Stomach smooth muscle (tissue), 2 donors: ENCODE data around the gene NBPF14.
"Not testable (repeated sequence)": the region's sequence is repeated elsewhere in the genome, so short reads cannot be mapped to it uniquely, and the experiment has no call there.

ENCODE experiments used
- H3K27ac ChIP-seq: one replicate; pipeline ENCODE4 v1.7.0; 2013; ENCODE audit warnings: mild to moderate bottlenecking, low read length, inconsistent platforms
- H3K27me3 ChIP-seq, 2 donors: one replicate each; pipeline ENCODE4 v1.7.0; 2013; ENCODE audit warnings: low read length in 2 of 2; ENCODE audit not compliant: insufficient read depth in 2 of 2, control insufficient read depth in 1 of 2
- H3K36me3 ChIP-seq, 2 donors: one replicate each; pipeline ENCODE4 v1.7.0; 2013; ENCODE audit warnings: low read length in 2 of 2; ENCODE audit not compliant: control insufficient read depth in 2 of 2, insufficient read depth in 2 of 2
- H3K4me1 ChIP-seq: one replicate; pipeline ENCODE4 v1.7.0; 2013; ENCODE audit warnings: low read length; ENCODE audit not compliant: control insufficient read depth, insufficient read depth
- H3K4me3 ChIP-seq, 2 donors: one replicate each; pipeline ENCODE4 v1.7.0; 2013; ENCODE audit warnings: low read length in 2 of 2
- H3K9ac ChIP-seq, 2 donors: one replicate each; pipeline ENCODE4 v1.7.0; 2013; ENCODE audit warnings: low read length in 2 of 2, mild to moderate bottlenecking in 1 of 2
- H3K9me3 ChIP-seq, 2 donors: one replicate each; pipeline ENCODE4 v1.7.0; 2013; ENCODE audit warnings: low read length in 2 of 2; ENCODE audit not compliant: control insufficient read depth in 2 of 2
- donor health status: healthy.
- donor health status: Pancreatic carcinoma.

The NBPF14 gene, protein sequence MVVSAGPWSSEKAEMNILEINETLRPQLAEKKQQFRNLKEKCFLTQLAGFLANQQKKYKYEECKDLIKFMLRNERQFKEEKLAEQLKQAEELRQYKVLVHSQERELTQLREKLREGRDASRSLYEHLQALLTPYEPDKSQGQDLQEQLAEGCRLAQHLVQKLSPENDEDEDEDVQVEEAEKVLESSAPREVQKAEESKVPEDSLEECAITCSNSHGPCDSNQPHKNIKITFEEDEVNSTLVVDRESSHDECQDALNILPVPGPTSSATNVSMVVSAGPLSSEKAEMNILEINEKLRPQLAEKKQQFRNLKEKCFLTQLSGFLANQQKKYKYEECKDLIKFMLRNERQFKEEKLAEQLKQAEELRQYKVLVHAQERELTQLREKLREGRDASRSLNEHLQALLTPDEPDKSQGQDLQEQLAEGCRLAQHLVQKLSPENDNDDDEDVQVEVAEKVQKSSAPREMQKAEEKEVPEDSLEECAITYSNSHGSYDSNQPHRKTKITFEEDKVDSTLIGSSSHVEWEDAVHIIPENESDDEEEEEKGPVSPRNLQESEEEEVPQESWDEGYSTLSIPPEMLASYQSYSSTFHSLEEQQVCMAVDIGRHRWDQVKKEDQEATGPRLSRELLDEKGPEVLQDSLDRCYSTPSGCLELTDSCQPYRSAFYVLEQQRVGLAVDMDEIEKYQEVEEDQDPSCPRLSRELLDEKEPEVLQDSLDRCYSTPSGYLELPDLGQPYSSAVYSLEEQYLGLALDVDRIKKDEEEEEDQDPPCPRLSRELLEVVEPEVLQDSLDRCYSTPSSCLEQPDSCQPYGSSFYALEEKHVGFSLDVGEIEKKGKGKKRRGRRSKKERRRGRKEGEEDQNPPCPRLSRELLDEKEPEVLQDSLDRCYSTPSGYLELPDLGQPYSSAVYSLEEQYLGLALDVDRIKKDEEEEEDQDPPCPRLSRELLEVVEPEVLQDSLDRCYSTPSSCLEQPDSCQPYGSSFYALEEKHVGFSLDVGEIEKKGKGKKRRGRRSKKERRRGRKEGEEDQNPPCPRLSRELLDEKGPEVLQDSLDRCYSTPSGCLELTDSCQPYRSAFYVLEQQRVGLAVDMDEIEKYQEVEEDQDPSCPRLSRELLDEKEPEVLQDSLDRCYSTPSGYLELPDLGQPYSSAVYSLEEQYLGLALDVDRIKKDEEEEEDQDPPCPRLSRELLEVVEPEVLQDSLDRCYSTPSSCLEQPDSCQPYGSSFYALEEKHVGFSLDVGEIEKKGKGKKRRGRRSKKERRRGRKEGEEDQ (N-terminal part only)

DNA sequence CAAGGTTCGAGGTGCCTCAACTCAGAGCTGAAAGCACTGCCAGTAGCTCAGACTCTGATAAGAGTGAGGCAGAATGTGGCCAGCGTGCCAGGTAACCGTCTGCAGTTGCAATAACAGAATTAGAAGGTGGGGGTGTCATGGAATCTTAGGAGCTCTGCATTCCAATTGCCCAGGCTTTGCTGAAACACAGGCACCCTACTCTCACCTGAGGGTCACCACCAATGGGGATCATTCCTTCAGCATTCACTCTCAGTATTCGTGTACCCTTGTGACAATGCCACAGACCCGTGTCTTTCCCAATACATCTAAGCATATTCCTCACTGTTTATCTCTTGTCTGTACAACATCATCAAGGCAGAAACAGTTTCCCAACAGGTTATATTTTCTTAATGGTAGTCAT, at the start of gene NBPF14:
TSS of gene NBPF14 (minus strand) at position 101 of the 400 bp plus-strand sequence. CDS start 294 bp downstream, outside the sequence.
- not testable (repeated sequence) for H3K4me3 ChIP-seq, H3K4me1 ChIP-seq

DNA sequence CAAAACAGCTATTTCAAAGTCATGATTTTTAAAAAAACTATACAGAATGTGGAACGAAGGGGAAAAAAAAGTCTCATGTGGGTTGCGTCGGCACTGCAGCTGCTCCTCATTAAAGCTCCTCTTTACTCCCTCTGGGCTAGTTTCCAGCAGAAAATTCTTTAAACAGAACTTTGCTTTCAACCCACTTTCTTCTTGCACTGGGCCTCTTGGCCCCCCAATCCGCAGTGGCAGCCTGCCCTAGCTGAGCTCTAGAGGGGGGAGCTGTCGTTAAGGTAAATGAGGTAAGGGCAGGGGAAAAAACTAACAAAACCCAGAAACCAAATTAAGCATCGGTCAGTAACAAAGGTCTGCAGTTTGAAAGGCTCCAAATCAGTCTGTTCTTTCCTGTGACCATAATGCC, 29.6 kb upstream of the NBPF14 start:
- not testable (repeated sequence) for H3K4me3 ChIP-seq, H3K27me3 ChIP-seq, H3K4me1 ChIP-seq, H3K36me3 ChIP-seq, H3K27ac ChIP-seq, H3K9me3 ChIP-seq, H3K9ac ChIP-seq

More for the DNA sequence above, at the start of gene NBPF14:
- H3K36me3 ChIP-seq, H3K9me3 ChIP-seq, H3K27ac ChIP-seq, H3K9ac ChIP-seq, H3K27me3 ChIP-seq: not testable (repeated sequence)

DNA sequence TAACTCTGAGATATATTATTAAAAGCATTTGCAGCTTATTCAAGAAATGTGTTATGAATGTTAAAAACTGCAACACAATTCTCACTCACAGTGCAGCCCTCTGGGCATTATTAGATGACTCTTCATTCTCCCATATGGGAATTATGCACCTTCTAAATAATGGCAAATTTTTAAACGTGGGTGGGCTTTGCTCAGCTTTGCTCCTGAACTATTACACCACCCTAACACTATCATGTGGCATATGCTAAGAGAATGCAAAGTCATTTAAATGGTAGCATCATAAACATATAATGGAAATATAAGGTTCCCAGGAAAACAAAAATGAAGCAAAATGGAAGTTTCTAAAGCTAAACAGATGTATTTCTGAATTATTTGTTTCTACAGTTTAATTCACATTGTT, 22.4 kb upstream of the NBPF14 start:
- H3K36me3 ChIP-seq, H3K27ac ChIP-seq, H3K4me3 ChIP-seq, H3K4me1 ChIP-seq, H3K9me3 ChIP-seq, H3K9ac ChIP-seq, H3K27me3 ChIP-seq: not testable (repeated sequence)

DNA sequence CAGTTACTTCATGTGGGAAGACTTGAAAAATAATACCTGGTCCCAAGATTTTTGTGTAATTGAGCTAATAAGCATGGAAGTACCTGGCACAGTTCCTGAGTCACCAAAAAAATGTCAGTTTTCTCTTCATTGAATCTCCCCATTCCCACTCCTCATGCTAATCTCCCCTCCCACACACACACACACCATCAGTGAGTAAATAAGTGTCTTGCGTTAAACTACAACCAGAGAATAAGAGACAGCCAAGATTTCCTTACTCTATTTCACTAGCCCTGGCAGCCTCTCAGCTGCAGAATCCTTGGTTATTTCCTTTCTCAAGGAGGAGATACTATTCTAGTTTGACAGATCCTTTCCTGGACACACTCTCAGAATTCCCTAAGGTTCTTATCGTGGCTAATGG, 9.5 kb upstream of the NBPF14 start:
- H3K36me3 ChIP-seq, H3K4me1 ChIP-seq, H3K27ac ChIP-seq, H3K9ac ChIP-seq, H3K27me3 ChIP-seq, H3K4me3 ChIP-seq, H3K9me3 ChIP-seq: not testable (repeated sequence)

DNA sequence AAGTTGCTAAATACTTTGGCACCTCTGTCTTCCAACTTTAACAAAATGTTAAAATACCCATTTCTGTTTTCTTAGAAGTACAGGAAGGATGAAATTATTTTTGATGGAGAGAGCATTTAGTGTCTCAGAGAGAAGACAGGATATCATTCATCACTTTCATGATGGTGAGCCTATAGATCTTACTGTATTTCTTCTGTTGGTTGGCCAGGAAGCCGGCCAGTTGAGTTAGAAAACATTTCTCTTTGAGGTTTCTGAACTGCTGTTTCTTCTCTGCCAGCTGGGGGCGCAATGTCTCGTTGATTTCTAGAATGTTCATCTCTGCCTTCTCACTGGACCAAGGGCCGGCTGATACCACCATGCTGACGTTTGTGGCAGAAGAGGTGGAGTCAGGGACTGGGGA, 451 bp downstream of the NBPF14 start:
- not testable (repeated sequence) for H3K4me3 ChIP-seq, H3K27me3 ChIP-seq, H3K36me3 ChIP-seq, H3K9ac ChIP-seq, H3K27ac ChIP-seq, H3K4me1 ChIP-seq, H3K9me3 ChIP-seq

DNA sequence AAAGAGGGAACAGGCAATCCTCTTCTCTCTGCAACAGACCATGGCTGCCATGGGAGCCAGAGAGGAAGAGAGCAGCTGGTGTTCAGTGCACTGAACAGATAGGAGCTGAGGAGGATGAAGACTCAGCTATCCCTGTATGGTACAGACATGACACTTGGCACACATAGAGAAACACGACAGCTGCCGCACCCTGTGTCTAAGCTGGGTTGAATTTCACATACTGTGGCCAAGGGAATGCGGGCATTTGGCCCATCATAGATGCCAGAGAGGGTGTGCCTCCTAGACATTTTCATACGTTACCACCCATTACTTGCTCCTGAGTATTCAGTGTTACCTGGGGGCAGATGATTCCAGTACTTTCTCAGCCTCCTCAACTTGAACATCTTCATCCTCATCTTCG, 4.7 kb downstream of the NBPF14 start:
- H3K9ac ChIP-seq, H3K4me3 ChIP-seq, H3K4me1 ChIP-seq, H3K36me3 ChIP-seq, H3K27me3 ChIP-seq, H3K27ac ChIP-seq, H3K9me3 ChIP-seq: not testable (repeated sequence)

DNA sequence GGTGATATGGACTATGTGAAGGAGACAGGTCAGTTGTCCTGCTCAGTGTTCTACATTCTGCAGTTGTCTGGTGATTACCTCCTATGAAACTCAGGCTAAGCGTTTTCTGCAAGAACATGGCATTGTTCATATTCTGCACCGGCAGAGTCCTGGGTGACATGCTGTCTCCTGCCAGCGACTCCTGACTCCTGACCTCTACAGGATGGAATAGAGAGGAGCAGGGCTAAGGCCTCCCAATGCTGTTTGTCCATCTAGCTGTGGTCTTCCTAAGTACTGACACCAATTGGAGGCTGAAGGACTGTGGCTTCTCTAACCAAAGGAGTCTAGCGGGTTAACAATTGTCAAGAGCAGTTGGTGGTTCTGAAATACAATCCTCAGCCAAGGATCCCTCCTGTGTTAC, 63.7 kb downstream of the NBPF14 start:
- H3K9me3 ChIP-seq, H3K4me1 ChIP-seq, H3K36me3 ChIP-seq, H3K4me3 ChIP-seq, H3K9ac ChIP-seq, H3K27me3 ChIP-seq, H3K27ac ChIP-seq: not testable (repeated sequence)

DNA sequence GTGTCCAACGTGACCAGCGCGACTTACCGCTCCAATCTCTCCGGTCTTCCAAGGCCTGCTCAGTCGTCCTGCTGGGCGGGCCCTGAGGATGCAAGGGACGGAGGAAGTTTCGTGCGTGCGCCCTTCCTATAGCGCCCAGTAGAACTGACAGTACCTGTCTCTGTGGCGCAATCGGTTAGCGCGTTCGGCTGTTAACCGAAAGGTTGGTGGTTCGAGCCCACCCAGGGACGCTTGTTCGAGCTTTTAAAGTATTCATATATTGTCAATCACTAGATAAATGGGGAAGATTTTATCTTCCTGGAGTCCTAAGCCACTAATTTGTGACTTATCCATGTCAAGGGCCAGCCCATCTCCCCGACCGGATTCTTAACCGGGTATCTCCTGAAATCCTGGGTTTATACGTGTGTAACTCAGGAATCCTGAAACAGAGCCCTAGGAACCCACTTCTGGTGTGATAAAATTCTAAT, 66.7 kb downstream of the NBPF14 start:
- not testable (repeated sequence) for H3K27ac ChIP-seq, H3K36me3 ChIP-seq, H3K27me3 ChIP-seq

DNA sequence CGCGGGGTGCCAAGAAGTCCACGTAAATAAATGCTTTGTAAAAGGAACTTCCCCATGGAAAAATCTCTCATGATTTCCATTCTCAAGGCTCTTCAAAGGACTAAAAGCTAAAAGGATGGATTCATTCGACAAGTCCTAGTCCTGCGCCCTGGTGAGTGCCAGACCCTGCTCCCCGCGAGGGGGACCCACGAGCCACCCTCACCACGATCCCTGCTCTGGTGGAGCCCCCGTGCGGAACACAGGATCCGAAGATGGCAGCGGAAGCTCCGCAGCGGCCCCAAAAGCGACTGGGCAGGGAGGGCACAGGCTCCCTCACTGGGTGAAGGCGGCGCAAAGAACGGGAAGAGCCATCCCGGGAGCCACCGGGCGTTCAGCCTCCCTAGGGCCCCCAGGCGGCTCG, 67.2 kb downstream of the NBPF14 start:
- H3K4me1 ChIP-seq, H3K27me3 ChIP-seq, H3K27ac ChIP-seq, H3K4me3 ChIP-seq, H3K9me3 ChIP-seq, H3K9ac ChIP-seq, H3K36me3 ChIP-seq: not testable (repeated sequence)

More for the DNA sequence above, 66.7 kb downstream of the NBPF14 start:
- H3K9ac ChIP-seq, H3K4me1 ChIP-seq, H3K9me3 ChIP-seq: not testable (repeated sequence)
- H3K4me3 ChIP-seq: peak overlapping the region in 1 of 2 donors; percentile 15

DNA sequence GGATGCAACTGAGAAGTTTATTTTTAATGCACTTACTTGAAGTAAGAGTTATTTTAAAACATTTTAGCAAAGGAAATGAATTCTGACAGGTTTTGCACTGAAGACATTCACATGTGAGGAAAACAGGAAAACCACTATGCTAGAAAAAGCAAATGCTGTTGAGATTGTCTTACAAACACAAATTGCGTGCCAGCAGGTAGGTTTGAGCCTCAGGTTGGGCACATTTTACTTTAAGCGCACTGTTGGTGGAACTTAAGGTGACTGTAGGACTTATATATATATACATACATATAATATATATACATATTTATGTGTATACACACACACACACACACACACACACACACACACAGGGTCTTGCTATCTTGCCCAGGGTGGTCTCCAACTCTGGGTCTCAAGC, 69.2 kb downstream of the NBPF14 start:
- H3K4me1 ChIP-seq, H3K9me3 ChIP-seq, H3K36me3 ChIP-seq, H3K27ac ChIP-seq, H3K27me3 ChIP-seq, H3K4me3 ChIP-seq, H3K9ac ChIP-seq: not testable (repeated sequence)
